Measurements from ENCODE around the gene ZFP91. TPM values are rescaled to one million over a fixed set of nuclear protein-coding genes. Genes with fewer than 3 reads are reported as not detected.
A peak's percentile ranks its signal among the peaks of the same experiment; 100 is the strongest.

Gene ZFP91
- total RNA-seq, 4 donors from 2014 or later: 38.6 to 62.0 (median 56.2) TPM

GRCh38 chr11:58615559-58615958 is 36.7 kb downstream of the ZFP91 start:
- Histone ChIP-seq H3K4me1 (no peaks in the 10 kb centered on the region), H3K4me3 (no peak overlapping the region), H3K36me3 (peaks cover 0 to 86% (median 40%) of the 10 kb centered on the region in 4 donors), H3K27ac (no peak overlapping the region), H3K27me3 (no peaks in the 10 kb centered on the region), H3K9me3 (no peaks in the 10 kb centered on the region)
- in situ Hi-C loops (cut with MboI; ENCODE audit: low pct_ligation_motif_present in 1 of 4, low pct_unique_long_range_greater_than_20kb in 1 of 4, low sequenced_read_pairs in 3 of 4) (no loop called here), intact Hi-C loops (cut with DNase I; ENCODE audit: low total_unique reads) (no loop called here)
- no peak for TF ChIP-seq CTCF (IDR thresholded peaks at IDR 0.05)
- TF ChIP-seq EP300 (IDR thresholded peaks at IDR 0.05; ENCODE audit: low read depth): no peak
- TF ChIP-seq POLR2A (IDR thresholded peaks at IDR 0.05): no peak
- no peak for TF ChIP-seq POLR2AphosphoS5 (IDR thresholded peaks at IDR 0.05)
- 96 to 100% methylated on average over 1 of the region's 1 CpG for WGBS, 2 donors (ENCODE audit: low coverage in 1 of 2)
- DNase-seq: no peak

GRCh38 chr11:58616594-58616993 is 37.7 kb downstream of the ZFP91 start:
- no peaks in the 10 kb centered on the region for H3K27me3 ChIP-seq
- in situ Hi-C loops (cut with MboI; ENCODE audit: low pct_ligation_motif_present in 1 of 4, low pct_unique_long_range_greater_than_20kb in 1 of 4, low sequenced_read_pairs in 3 of 4) (no loop called here), intact Hi-C loops (cut with DNase I; ENCODE audit: low total_unique reads) (no loop called here)
- TF ChIP-seq POLR2A (IDR thresholded peaks at IDR 0.05): no peak
- no peak for TF ChIP-seq CTCF (IDR thresholded peaks at IDR 0.05)
- no peak for TF ChIP-seq EP300 (IDR thresholded peaks at IDR 0.05; ENCODE audit: low read depth)
- peak in 1 of 3 donors; percentile 14 for TF ChIP-seq POLR2AphosphoS5 (IDR thresholded peaks at IDR 0.05)
- 53 to 69% methylated on average over 3 to 4 of the region's 4 CpGs for WGBS, 2 donors (ENCODE audit: low coverage in 1 of 2)
- H3K27ac ChIP-seq: no peak overlapping the region
- no peak for DNase-seq
- H3K9me3 ChIP-seq: no peaks in the 10 kb centered on the region
- peaks cover 0 to 83% (median 37%) of the 10 kb centered on the region in 4 donors for H3K36me3 ChIP-seq
- H3K4me1 ChIP-seq: no peaks in the 10 kb centered on the region
- no peak overlapping the region for H3K4me3 ChIP-seq

GRCh38 chr11:58617976-58618557 is 39.2 kb downstream of the ZFP91 start:
- no peak for DNase-seq
- WGBS, 2 donors (ENCODE audit: low coverage in 1 of 2): 76 to 77% methylated on average over 4 of the region's 4 CpGs
- Histone ChIP-seq H3K4me3 (no peak overlapping the region), H3K36me3 (peaks cover 0 to 76% (median 30%) of the 10 kb centered on the region in 4 donors), H3K27me3 (no peaks in the 10 kb centered on the region), H3K27ac (no peak overlapping the region), H3K4me1 (no peaks in the 10 kb centered on the region), H3K9me3 (no peaks in the 10 kb centered on the region)
- intact Hi-C loops (cut with DNase I; ENCODE audit: low total_unique reads): no loop called here
- TF ChIP-seq CTCF (IDR thresholded peaks at IDR 0.05) (peak in 2 of 5 experiments; percentile 17 to 20), POLR2AphosphoS5 (IDR thresholded peaks at IDR 0.05) (no peak), EP300 (IDR thresholded peaks at IDR 0.05; ENCODE audit: low read depth) (no peak), POLR2A (IDR thresholded peaks at IDR 0.05) (no peak)
- in situ Hi-C loops (cut with MboI; ENCODE audit: low pct_ligation_motif_present in 1 of 4, low pct_unique_long_range_greater_than_20kb in 1 of 4, low sequenced_read_pairs in 3 of 4): no loop called here

GRCh38 chr11:58621586-58622262 is 42.9 kb downstream of the ZFP91 start:
- TF ChIP-seq POLR2A (IDR thresholded peaks at IDR 0.05) (no peak), EP300 (IDR thresholded peaks at IDR 0.05; ENCODE audit: low read depth) (no peak), POLR2AphosphoS5 (IDR thresholded peaks at IDR 0.05) (no peak), CTCF (IDR thresholded peaks at IDR 0.05) (no peak)
- Histone ChIP-seq H3K27ac (no peak overlapping the region), H3K27me3 (no peaks in the 10 kb centered on the region), H3K4me1 (no peaks in the 10 kb centered on the region), H3K4me3 (no peak overlapping the region), H3K9me3 (no peaks in the 10 kb centered on the region), H3K36me3 (peaks cover 0 to 63% (median 28%) of the 10 kb centered on the region in 4 donors)
- WGBS, 2 donors (ENCODE audit: low coverage in 1 of 2): 79 to 83% methylated on average over 4 of the region's 4 CpGs
- intact Hi-C loops (cut with DNase I; ENCODE audit: low total_unique reads): no loop called here
- DNase-seq: no peak
- in situ Hi-C loops (cut with MboI; ENCODE audit: low pct_ligation_motif_present in 1 of 4, low pct_unique_long_range_greater_than_20kb in 1 of 4, low sequenced_read_pairs in 3 of 4): no loop called here

Data from transverse colon (tissue), 4 donors.